Measurements from ENCODE around the gene IFNAR1.

- TF ChIP-seq CTCF (IDR thresholded peaks at IDR 0.05) (no peak), POLR2AphosphoS5 (IDR thresholded peaks at IDR 0.05) (no peak)
Observed at GRCh38 chr21:33345751-33346238, 21.0 kb downstream of the IFNAR1 start.
